GM18858 (cell line): Measurements from ENCODE around the gene LIMCH1.
"Not testable (repeated sequence)": the region's sequence is repeated elsewhere in the genome, so short reads cannot be mapped to it uniquely, and the experiment has no call there.

Source experiments
- ATAC-seq: cut with Tn5 transposase; IDR thresholded peaks from one replicate; pipeline ENCODE4 v1.9.1; 2021; ENCODE audit not compliant: unreplicated experiment

LIMCH1 gene

DNA sequence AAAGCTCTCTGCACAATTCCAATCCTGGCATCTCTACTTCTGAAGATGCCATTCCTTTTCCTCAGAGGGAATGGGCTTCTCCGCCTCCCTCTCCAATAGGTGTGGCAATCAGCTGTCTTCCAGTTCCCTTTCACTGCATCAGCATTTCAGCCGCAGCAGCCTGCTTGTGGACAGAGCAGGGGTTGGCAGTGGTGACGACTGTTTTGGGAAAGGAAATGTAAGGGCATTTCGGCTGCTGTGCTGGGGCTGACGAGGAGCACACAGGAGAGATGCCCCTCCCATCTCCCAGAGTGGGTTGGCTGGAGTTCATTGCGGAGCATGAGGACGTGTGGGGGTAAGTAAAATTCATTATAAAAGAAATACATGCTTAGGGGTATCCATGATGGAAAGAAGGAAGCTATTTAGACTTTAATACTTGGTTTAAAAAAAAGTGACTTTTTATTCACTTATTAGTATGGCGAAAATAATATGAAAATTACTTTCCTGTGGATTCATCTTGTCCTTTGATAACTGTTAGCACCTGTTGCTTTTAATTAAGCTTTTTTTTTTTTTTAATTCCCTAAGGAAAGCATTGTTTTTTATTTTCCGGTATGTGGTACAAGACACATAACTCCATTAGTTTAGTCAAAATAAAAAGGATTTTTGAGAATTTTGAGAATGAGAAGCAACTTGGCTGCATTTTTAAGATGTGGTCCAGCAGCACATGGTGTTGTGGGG lies at the start of gene LIMCH1:
TSS of gene LIMCH1 (plus strand) at position 141 of the 717 bp plus-strand sequence. CDS start 67,839 bp downstream, outside the sequence.
- no peak for ATAC-seq

GRCh38 chr4:41491081-41491576 lies 46.8 kb upstream of the LIMCH1 start:
- ATAC-seq, result not testable (repeated sequence)

- no peak for ATAC-seq
Measured at GRCh38 chr4:41496977-41497376, 41.0 kb upstream of the LIMCH1 start.

GRCh38 chr4:41498177-41498576 lies 39.8 kb upstream of the LIMCH1 start:
- ATAC-seq, result no peak

GRCh38 chr4:41504167-41504818 lies 33.7 kb upstream of the LIMCH1 start:
- no peak for ATAC-seq

GRCh38 chr4:41505161-41505661 lies 32.7 kb upstream of the LIMCH1 start:
- ATAC-seq, result no peak

DNA sequence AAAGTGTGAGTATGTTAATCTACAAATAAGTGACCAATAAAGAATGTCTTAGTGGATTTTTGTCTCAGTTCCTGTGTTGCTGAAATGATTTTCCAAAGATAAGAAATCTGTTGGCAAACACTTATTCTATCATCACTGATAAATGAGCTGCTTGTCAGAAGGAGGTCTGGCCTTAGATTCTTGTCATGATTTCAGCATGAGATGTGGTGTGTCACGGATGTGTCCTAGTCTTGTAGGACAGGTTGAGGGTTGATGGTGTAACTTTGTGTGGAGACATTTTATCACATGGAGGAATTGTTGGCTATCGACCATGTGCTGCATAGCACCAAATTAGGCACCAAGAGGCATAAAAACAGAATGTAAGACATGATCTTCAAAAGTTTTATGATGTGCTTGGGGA lies 31.8 kb upstream of the LIMCH1 start:
- no peak for ATAC-seq

- ATAC-seq, result no peak
Measured at GRCh38 chr4:41507291-41507947, 30.5 kb upstream of the LIMCH1 start.

DNA sequence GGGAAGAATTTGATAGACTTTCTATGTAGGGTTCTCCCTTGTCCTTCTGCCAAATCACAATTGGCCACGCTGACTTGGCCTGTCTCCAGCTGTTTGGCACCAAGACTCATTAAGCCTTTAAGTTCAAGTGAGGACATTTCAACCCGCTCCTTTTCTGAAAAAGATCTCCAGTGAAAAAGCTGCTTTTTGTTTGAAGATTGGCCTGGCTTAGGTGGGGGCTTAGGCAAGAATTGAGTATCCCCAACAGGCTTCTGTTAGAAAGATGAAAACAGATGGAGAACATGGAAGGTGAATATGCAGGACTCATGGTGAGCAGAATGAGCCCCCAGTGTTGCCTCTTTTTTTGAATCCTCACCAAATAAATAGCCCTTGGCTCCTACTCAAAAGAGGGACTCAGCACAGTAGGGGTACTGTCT lies 28.5 kb upstream of the LIMCH1 start:
- no peak for ATAC-seq

DNA sequence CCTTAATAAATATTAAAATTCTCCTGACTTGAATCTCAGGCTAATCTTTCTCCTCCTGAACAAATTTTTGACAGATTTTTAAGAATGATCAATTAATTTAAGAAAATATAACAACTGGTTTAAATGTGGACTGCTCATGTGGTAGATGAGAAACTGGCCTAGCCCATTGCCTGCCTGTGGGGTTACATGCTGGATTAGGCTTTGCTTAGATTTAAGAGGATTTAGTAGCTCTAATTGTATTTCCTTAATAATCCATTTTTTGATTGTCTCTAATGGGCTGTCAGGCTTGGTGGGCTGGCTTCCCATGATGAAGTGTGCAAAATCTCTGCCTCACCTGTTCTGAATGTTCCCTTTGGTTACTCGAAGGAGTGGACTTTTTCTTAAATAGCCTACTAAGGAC lies 27.8 kb upstream of the LIMCH1 start:
- ATAC-seq, result no peak

DNA sequence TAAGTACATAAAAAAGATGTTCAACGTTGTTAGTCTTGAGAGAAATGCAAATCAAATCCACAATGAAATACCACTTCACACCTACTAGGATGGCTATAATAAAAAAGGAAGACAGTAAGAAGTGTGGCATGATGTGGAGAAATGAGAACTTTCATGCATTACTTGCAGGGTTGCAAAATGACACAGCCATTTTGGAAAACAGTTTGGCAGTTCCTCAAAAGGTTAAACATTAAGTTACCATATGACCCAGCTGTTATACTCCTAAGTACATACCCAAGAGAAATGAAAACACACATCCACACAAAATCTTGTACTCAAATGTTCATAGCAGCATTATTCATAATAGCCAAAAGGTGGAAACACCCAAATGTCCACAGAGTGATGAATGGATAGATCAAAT lies 25.8 kb upstream of the LIMCH1 start:
- no peak for ATAC-seq

DNA sequence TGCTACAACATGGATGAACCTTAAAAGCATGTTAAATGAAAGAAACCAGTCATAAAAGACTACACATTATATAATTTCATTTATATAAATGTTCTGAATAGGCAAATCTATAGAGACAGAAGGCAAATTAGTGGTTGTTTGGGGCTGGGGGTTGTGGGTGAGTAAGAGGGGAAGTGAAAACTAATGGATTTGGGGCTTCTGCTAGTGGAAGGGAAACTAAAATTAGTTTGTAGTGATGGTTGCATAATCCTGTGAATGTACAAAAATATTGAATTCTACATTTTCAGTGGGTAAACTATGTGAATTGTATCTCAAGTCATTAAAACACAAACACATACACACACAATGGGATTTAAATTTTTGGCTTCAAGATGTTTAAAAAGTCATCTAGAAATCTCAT lies 25.4 kb upstream of the LIMCH1 start:
- no peak for ATAC-seq

- no peak for ATAC-seq
Measured at GRCh38 chr4:41514169-41514568, 23.8 kb upstream of the LIMCH1 start.

- no peak for ATAC-seq
Measured at GRCh38 chr4:41514766-41515481, 23.0 kb upstream of the LIMCH1 start.

DNA sequence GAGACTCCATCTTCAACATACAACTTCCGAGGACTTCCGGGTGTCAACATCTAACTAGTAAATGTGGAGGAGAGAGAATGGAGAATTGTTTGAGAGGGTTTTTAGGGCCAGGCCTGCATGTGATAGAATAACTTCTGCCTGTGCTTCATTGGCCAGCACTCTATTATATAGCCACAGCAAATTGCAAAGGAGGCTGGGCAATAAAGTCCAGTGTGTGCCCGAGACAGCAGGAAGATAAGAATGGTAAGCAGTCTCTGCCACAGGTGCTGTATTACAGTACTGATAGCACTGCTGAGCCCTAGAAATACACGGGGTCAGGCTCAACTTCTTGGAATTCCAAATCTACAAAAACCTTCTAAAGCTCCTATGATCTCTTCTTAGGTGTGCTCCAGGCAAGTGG lies 20.8 kb upstream of the LIMCH1 start:
- ATAC-seq, result no peak

- ATAC-seq, result no peak
Measured at GRCh38 chr4:41517747-41518146, 20.2 kb upstream of the LIMCH1 start.

DNA sequence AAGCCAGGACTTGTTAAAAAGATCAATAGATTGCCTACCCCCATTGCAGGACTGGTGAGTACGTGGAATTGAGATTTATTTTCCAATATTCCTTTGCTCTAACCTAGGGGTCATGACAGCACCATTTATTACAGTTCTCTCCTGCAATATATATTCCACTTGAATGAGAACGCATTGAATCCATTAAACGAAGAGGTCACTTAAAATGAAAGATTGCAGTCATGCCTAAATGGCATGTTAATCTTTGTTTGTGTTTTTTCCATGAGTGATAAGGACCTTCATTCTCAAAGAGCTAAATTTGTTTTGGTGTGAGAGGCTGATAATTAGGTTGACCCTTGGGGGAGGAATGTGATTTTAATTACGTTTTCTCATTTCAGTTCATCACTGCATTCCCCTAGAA lies 13.5 kb upstream of the LIMCH1 start:
- ATAC-seq, result no peak

- ATAC-seq, result no peak
Measured at GRCh38 chr4:41525129-41525528, 12.8 kb upstream of the LIMCH1 start.

DNA sequence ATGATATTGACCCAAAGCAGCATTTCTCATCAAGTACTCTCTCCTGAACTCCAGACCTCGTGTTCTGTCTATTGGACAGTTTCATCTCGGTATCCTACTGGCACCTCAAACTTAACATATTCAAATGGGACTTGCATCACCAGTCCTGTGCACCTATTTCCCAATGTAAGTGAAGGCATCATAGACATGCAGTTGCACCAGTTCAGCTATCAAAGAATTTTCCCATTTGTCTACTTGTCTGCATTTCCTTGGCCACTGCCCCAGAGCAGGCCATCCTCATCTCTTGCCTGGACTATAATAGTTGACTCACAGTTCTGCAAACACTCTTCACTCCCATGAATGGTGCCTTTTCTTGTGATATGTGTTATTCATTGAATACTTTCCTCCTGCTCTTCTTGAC lies 11.3 kb upstream of the LIMCH1 start:
- no peak for ATAC-seq

DNA sequence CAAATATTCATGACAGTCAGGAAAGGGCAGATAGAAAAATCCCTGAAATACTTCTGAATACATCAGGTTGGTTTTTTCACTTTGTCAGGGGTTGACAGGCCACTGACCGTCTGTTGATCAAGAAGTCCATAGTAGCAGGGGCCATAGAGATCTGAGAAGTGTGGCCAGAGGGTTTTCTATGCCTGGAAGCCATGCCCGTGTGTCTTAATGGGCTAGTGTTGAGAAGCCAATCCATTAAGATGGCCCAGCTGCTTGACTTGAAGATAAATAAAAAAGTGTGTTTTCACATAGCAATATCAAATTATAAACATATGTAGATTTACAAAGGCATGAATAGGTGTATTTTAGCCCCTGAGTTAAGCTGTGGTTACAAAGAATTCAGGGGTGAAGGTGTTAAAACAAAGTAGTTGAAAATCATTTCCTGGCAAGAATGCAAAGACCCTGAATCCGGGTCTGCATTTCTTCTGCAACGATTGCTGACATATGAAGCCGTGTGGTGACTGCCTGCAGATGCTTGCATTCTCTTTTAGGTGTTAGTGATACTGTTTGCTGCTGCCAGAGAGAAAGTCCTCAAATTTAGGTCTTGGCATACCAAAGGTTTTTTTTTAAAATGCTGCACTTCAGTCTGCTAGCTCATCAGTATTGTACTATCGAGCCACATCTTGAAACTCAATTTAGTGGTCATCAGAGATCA lies 9.3 kb upstream of the LIMCH1 start:
- ATAC-seq, result no peak

DNA sequence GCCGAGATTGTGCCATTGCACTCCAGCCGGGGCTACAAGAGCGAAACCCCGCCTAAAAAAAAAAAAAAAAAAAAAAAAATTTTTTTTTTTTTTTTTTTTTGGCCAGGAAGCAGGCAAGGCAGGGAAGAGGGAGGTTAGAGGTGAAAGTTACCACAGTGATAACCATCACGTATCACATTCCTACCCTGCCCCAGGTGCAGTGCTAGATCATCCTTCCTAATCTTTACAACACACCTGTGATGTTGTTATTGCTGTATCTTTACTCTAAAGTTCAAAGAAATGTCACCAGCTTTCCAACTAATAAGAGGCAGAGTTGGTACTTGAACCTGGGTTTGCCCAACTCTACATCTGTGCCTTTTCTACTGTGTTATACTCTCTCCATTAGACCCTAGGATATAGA lies 7.2 kb upstream of the LIMCH1 start:
- ATAC-seq, result no peak
